Jurkat, Clone E6-1 (cell line): Measurements from ENCODE around the gene NR5A2.

Source experiments
- DNase-seq: peaks from one replicate; pipeline ENCODE4 v3.0.0-alpha.2; 2011; ENCODE audit warnings: low read depth, low spot score
- H3K4me3 ChIP-seq: 2 replicates; pipeline ENCODE4 v1.5.1; 2011; ENCODE audit warnings: mild to moderate bottlenecking, low read length, control low read depth, moderate library complexity

NR5A2 gene

GRCh38 chr1:200150006-200150405 is 122.5 kb downstream of the NR5A2 start:
- no peak for DNase-seq
- H3K4me3 ChIP-seq = no peak overlapping the region

DNA sequence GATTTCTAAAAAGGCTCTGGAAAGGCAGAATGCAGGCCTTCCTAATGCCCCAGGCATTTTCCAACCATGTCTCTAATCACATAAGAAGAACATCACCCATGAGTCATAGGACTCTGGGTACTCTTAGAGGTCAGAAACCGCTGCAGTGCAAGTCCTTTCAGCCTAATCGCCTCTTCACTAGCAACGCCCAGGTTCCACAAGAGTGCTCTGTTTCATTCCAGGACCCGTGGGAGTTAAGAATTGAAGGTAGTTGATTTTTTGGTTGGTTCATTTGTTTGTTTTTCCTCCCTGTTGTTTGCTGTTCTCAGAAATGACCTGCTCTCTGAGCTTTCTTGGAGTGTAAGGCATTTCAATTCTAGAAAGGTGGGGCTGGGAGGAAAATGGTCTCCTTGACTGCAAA is 123.2 kb downstream of the NR5A2 start:
- H3K4me3 ChIP-seq = no peak overlapping the region
- no peak for DNase-seq

- no peak for DNase-seq
- H3K4me3 ChIP-seq = no peak overlapping the region
Observed at GRCh38 chr1:200152336-200152735, 124.8 kb downstream of the NR5A2 start.

DNA sequence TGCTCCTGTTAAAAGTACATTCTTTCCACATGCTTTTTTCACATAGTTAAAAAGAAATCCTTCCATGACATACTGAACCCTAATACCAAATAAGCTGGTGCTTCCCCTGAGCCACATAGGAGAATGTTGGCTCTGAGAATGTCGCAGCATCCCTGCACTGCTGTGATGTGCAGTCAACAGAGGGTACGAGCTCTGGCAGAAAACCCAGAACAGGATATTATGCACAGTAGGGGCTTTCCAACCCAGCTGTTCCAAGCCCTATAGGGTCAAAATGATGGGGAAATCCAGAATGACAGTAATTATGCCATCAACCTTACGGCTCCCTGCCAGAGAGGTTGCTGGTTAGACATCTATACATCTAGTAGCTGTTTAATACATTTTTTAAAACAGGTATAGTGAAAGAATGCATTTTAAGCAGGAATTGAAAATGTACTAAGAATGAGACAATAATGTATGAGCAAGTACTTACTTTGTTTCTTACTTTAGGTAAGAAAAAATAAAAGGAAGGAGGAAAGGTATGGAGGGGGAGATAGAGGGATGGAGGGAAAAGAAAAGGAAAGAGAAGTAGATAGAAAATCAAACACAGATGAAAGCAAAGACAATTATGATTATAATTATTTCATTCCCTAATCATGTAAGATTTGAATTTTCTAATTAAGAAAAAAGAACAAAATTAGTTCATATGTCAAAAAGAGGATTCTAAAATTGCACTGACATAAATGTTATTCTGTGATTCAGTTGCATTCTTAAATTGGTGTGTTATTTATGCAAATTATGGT is 126.0 kb downstream of the NR5A2 start:
- no peak overlapping the region for H3K4me3 ChIP-seq
- DNase-seq = no peak

DNA sequence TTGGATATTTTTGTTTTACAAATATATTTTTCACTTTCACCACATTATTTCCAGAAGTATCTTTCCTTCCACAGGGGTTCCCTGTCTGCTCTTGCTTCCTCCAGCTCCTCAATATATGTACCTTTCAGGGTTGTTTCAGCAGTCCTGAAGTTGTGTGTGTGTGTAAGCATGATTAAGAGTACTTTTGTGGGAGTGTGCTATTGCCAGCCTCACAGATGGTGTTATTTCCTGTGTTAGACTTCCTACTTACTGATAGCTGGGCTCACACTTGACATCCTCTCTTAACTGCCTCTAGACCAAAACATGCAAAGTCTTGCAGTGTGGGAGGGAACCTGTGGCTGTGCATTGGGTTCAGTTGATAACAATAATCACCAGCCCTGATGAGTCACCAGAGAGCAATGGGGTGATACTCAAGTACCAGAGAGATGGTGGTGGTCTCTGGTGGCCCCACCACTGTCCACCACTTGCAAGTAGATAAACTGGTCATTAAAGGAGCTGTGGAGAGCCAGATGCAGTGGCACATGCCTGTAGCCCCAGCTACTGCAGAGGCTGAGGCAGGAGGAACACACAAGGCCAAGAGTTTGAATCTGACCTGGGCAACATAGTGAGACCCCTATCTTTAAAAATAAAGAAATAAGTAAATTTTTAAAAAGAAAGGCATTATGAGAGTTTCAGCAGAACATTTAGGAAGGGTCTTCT is 126.7 kb downstream of the NR5A2 start:
- DNase-seq = peak; percentile 87
- H3K4me3 ChIP-seq = no peak overlapping the region

GRCh38 chr1:200157715-200158114 is 130.2 kb downstream of the NR5A2 start:
- no peak overlapping the region for H3K4me3 ChIP-seq
- DNase-seq = no peak

GRCh38 chr1:200161801-200162200 is 134.3 kb downstream of the NR5A2 start:
- no peak overlapping the region for H3K4me3 ChIP-seq
- DNase-seq = no peak

- H3K4me3 ChIP-seq = no peak overlapping the region
- no peak for DNase-seq
Observed at GRCh38 chr1:200162258-200162657, 134.7 kb downstream of the NR5A2 start.

GRCh38 chr1:200162877-200163276 is 135.4 kb downstream of the NR5A2 start:
- DNase-seq = no peak
- H3K4me3 ChIP-seq = no peak overlapping the region

- H3K4me3 ChIP-seq = no peak overlapping the region
- DNase-seq = no peak
Observed at GRCh38 chr1:200163911-200164310, 136.4 kb downstream of the NR5A2 start.

DNA sequence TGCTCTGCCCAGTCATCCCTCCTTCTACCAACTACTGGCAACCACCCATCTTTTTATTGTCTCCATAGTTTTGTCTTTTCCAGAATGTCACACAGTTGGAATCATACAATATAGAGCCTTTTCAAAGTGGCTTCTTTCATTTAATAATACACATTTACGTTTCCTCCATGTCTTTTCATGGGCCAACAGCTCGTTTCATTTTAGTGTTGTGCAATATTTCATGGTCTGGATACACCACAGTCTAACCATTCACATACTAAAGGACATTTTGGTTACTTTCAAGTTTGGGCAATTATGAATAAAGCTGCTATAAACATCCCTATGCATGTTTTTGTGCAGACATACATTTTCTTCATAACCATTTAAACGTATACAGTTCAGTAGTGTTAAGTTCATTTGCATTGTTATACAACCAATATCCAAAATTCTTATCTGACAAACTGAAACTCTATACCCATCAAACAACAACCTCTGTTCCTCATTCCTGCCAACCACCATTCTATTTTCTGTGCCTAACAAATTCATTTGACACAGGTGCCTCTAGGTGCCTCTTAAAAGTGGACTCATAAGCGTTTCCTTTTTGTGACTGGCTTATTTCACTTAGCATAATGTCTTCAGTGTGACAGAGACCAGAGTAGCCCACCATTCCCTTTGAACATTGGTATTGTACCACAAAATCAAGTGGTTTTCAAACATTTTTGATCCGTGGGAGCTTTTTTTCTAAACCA is 138.1 kb downstream of the NR5A2 start:
- no peak overlapping the region for H3K4me3 ChIP-seq
- DNase-seq = no peak

DNA sequence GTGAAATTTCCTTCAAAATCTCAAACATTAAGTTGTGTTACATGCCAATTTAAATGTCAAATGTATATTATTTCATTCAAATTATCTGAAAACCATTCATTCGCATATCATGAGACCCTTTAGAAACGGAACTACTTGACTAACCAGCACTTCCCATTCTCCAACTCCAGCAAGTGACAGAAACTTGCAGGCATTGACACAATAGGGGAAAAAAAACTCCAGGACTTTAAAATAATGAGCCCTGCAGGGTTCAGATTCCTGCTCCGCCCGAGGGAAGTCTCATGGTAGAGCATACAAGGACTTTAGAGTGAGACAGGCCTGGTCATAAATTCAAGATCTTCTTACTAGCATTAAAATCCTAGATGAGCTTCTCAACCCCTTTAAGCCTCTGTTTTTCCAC is 138.9 kb downstream of the NR5A2 start:
- H3K4me3 ChIP-seq = no peak overlapping the region
- DNase-seq = no peak

- H3K4me3 ChIP-seq = no peak overlapping the region
- no peak for DNase-seq
Observed at GRCh38 chr1:200168926-200169325, 141.4 kb downstream of the NR5A2 start.

GRCh38 chr1:200172311-200172710 is 144.8 kb downstream of the NR5A2 start:
- DNase-seq = no peak
- no peak overlapping the region for H3K4me3 ChIP-seq

DNA sequence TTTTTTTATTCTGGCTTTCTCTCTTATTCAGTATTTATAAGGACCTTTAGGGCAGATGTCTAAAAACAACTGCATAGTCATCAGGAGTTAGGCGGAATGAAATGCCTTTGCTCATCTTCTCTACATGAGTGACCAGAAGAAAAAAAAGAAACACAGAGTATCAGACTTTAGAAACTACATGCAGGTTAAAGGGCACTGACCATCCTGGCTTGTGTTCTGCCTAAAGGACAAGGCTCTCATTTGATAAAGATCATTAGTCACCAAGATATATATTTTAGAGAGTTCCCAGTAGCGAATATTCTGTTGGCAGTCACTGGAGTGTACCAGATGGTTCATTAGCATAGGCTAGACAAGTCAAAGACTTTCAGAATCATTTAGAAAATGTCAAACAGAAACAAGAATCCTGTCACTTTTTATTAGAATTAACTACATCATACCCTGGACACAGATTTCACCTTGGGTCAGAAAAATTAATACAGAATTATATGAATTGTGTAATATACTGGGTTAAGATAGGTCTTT is 145.6 kb downstream of the NR5A2 start:
- H3K4me3 ChIP-seq = no peak overlapping the region
- DNase-seq = no peak

DNA sequence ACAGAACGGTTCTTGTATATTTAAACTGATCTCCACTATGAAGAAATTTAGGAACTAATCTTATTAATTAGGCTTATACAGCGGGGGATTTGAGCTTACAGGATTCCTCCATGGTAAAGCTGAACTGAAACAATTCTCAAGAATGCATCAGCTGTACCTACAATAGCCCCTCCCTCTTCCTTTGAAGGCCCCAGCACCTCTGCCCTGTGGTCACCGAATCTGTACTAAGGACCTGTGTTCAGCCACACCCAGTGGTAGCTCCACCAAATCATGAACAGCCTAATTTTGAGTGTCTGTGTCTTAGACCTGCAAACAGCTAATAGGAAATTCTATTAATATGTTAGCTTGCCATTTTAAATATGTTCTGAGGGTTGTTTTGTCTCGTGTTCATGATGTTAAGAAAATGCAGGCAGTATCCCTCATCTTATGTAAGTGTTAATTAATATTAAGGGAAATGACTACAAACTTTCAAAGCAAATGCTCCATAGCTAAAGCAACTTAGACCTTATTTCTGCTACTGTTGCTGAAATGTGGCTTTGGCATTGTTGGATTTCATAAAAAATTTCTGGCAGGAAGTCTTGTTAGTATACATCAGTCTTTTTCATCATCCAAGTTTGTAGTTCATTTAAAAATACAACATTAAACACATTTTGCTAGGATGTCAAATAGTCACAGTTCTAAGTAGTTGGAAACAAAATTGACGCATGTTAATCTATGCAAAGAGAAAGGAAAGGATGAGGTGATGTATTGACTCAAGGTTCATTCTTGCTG is 147.2 kb downstream of the NR5A2 start:
- DNase-seq = no peak
- no peak overlapping the region for H3K4me3 ChIP-seq

DNA sequence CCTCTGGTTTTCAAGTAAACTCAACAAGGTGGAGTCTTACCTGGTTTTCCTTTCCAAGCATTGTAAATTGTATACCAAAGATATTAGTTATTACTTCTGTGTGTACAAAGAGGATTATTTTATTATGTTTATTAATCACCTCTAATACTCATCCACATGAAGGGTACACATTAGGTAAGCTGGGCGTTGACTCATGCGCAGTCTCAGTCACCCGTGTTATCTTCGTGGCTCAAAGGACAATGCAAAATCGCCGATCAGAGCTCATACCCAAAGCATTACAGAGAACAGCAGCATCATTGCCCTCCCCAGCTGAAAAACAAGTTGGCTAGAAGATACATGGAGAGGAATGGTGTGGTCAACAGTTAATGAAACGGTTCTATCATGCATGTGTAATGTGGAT is 148.7 kb downstream of the NR5A2 start:
- no peak overlapping the region for H3K4me3 ChIP-seq
- no peak for DNase-seq

- no peak for DNase-seq
- H3K4me3 ChIP-seq = no peak overlapping the region
Observed at GRCh38 chr1:200176798-200177197, 149.3 kb downstream of the NR5A2 start.

GRCh38 chr1:200178340-200178739 is 150.8 kb downstream of the NR5A2 start:
- no peak for DNase-seq
- H3K4me3 ChIP-seq = no peak overlapping the region
